GM23248 (cell line): ENCODE measurements around the gene NRG3.

Source experiments
- EZH2 ChIP-seq: fragments of 200-600 bp; sonication (generic); IDR thresholded peaks from 2 replicates; pipeline ENCODE4 v1.6.1; 2018; ENCODE audit warnings: antibody characterized with exemption, mild to moderate bottlenecking; ENCODE audit not compliant: insufficient read depth, poor library complexity, severe bottlenecking
- EZH2phosphoT487 ChIP-seq: fragments of 200-600 bp; sonication (generic); IDR thresholded peaks from 2 replicates; pipeline ENCODE4 v1.6.1; 2018; ENCODE audit warnings: antibody characterized with exemption, moderate library complexity, mild to moderate bottlenecking, low read depth; ENCODE audit not compliant: insufficient read depth

DNA sequence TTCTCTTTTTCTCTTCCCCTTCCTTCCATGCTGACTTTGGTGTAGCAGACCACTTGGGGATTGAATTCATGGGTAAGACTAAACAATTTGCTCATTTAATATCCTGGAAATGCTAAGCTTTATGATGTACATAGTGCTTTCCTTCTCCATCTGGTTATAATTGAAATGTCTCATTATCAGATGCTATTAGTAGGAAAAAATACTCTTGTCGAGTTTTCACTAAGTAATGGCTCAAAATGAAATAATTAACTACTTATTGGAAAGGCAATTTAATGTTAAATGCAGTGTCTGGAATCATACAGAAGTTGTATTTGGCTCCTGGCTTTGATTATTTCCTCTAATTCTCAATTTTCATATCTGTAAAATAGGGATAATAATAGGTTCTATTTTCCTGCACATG is 990.4 kb downstream of the NRG3 start:
- TF ChIP-seq EZH2 (no peak), EZH2phosphoT487 (no peak)
